HFFc6 (cell line): ENCODE results near the gene JPH2. TPM values are rescaled to one million over a fixed set of nuclear protein-coding genes. Genes with fewer than 3 reads are reported as not detected.

ENCODE experiments used
- DNase-seq: peaks from one replicate; pipeline ENCODE4 v3.0.0-alpha.2; 2018
- H3K27ac Mint-ChIP-seq: 2 replicates; pipeline ENCODE4 v1.8.0; 2020; ENCODE audit warnings: mild to moderate bottlenecking, mixed read lengths
- H3K27me3 Mint-ChIP-seq: 2 replicates; pipeline ENCODE4 v1.8.0; 2021; ENCODE audit warnings: mild to moderate bottlenecking, moderate library complexity, mixed read lengths; ENCODE audit not compliant: insufficient read depth
- H3K36me3 Mint-ChIP-seq: 2 replicates; pipeline ENCODE4 v1.8.0; 2021; ENCODE audit warnings: low read depth, mixed read lengths
- H3K4me1 Mint-ChIP-seq: 2 replicates; pipeline ENCODE4 v1.8.0; 2020; ENCODE audit warnings: low read depth, mixed read lengths
- H3K4me3 Mint-ChIP-seq: 2 replicates; pipeline ENCODE4 v1.8.0; 2020; ENCODE audit warnings: mild to moderate bottlenecking, moderate library complexity, mixed read lengths
- H3K9me3 Mint-ChIP-seq: 2 replicates; pipeline ENCODE4 v1.8.0; 2020; ENCODE audit warnings: mild to moderate bottlenecking, mixed read lengths
- CTCF ChIP-seq: fragments of 200-600 bp; sonication (generic); IDR thresholded peaks from 2 replicates; pipeline ENCODE4 v1.5.0; 2021; ENCODE audit warnings: antibody characterized with exemption, mild to moderate bottlenecking
- total RNA-seq, 6 experiments: library from RNA; stranded (reverse); fragmentation: NEBNext Ultra II Directional; extraction: Animal tissue kit (Norgen Biotek cat#: 25700); gene quantifications; 2 replicates in 1 of 6; 3 replicates in 5 of 6; pipeline ENCODE4 v1.2.3, GENCODE V29; 2021

The JPH2 gene
- total RNA-seq, 6 experiments from 2014 or later, result 9.7 to 14.4 (median 13.5) TPM

- H3K27ac Mint-ChIP-seq, result no peak overlapping the region
- peaks cover 9% of the 10 kb centered on the region; the same call in 1 of the 2 replicates for H3K9me3 Mint-ChIP-seq
- H3K4me1 Mint-ChIP-seq, result peaks cover 32% of the 10 kb centered on the region
- DNase-seq, result no peak
- peaks cover 5% of the 10 kb centered on the region; the same call in 1 of the 2 replicates for H3K36me3 Mint-ChIP-seq
- TF ChIP-seq CTCF, result no peak
- peaks cover 8% of the 10 kb centered on the region for H3K27me3 Mint-ChIP-seq
- no peak overlapping the region for H3K4me3 Mint-ChIP-seq
These were observed 74.5 kb downstream of the JPH2 start for GRCh38 chr20:44112456-44112855.

DNA sequence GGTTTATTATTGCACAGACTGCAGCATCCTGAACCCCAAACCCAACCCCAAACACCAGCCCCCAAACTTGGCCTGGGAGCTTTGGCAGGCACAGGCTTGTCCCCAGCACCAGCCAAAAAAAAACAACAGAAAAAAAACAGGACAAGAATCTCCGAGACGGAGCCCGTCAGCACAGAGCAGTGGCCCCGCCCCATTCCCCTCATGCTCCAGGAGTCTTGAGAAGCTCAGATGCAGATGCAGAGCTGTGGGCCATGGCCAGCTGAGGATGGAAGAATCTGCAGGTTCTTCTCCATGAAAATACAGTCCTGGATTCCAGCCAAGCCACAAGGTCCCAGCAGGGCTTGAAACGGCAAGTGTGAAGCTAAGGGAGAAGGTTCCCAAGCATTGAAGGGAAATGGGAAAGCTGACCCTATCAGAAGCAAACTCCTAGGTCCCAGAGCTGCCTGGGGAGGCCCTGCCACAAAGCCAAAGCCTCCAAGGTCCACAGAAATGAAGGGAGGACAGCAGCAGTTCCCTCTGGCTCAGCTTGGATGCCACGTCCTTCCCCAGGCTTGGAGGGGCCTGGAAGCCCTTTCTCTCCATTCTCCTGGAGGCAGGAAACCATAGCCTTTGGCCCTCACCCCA, 75.2 kb downstream of the JPH2 start:
- H3K9me3 Mint-ChIP-seq, result peaks cover 13% of the 10 kb centered on the region; the same call in 1 of the 2 replicates
- peaks cover 5% of the 10 kb centered on the region; the same call in 1 of the 2 replicates for H3K36me3 Mint-ChIP-seq
- no peak overlapping the region for H3K4me3 Mint-ChIP-seq
- peaks cover 8% of the 10 kb centered on the region for H3K27me3 Mint-ChIP-seq
- DNase-seq, result peak; percentile 41
- peaks cover 30% of the 10 kb centered on the region for H3K4me1 Mint-ChIP-seq
- TF ChIP-seq CTCF, result no peak
- H3K27ac Mint-ChIP-seq, result no peak overlapping the region

GRCh38 chr20:44110816-44111568, 76.0 kb downstream of the JPH2 start:
- H3K4me3 Mint-ChIP-seq, result no peak overlapping the region
- TF ChIP-seq CTCF, result no peak
- DNase-seq, result no peak
- peaks cover 15% of the 10 kb centered on the region for H3K27me3 Mint-ChIP-seq
- H3K36me3 Mint-ChIP-seq, result peaks cover 5% of the 10 kb centered on the region; the same call in 1 of the 2 replicates
- H3K4me1 Mint-ChIP-seq, result peaks cover 24% of the 10 kb centered on the region
- H3K9me3 Mint-ChIP-seq, result peaks cover 13% of the 10 kb centered on the region; the same call in 1 of the 2 replicates
- H3K27ac Mint-ChIP-seq, result no peak overlapping the region

DNA sequence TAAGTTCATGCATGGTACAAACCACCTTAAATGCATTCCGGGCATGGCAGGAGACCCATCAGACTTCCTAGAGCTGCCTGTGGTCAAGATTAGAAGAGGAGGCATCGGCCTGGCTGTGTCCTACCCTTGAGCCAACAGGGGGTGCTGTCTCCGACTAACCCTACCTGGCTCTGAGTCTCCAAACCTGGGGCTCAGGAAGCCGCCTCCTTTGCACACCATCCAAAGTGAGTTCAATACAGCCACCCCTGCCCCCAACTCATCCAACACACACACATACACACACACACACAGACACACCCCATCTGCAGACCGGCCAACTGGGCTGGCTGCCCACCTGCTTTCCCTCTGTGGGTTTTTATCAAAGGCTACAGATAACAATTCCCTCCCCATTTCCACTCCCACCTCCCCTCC, 77.0 kb downstream of the JPH2 start:
- Mint-ChIP-seq H3K36me3 (peaks cover 5% of the 10 kb centered on the region; the same call in 1 of the 2 replicates), H3K4me3 (no peak overlapping the region), H3K27ac (no peak overlapping the region), H3K9me3 (peaks cover 13% of the 10 kb centered on the region; the same call in 1 of the 2 replicates), H3K4me1 (peaks cover 32% of the 10 kb centered on the region), H3K27me3 (peaks cover 24% of the 10 kb centered on the region)
- DNase-seq, result no peak
- TF ChIP-seq CTCF, result peak; percentile 60

DNA sequence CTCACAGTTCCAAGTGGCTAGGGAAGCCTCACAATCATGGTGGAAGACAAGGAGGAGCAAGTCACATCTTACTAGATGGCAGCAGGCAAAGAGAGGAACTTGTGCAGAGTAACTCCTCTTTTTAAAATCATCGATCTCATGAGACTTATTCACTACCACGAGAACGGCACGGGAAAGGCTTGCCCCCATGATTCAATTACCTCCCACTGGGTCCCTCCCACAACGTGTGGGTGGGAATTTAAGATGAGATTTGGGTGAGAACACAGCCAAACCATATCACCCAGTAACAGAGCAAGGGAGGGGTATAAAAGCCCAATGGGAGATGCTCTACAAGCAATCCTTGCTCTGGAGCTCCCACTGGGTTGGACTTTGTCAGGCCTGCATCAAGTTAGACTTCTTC, 80.4 kb downstream of the JPH2 start:
- Mint-ChIP-seq H3K4me1 (peaks cover 16% of the 10 kb centered on the region), H3K27me3 (peaks cover 39% of the 10 kb centered on the region), H3K4me3 (no peak overlapping the region), H3K9me3 (peaks cover 23% of the 10 kb centered on the region), H3K27ac (no peak overlapping the region), H3K36me3 (peaks cover 5% of the 10 kb centered on the region; the same call in 1 of the 2 replicates)
- TF ChIP-seq CTCF, result no peak
- DNase-seq, result no peak
